Muscle of leg (tissue), 11 donors: Measurements from ENCODE around the gene TENT4B. TPM values are rescaled to one million over a fixed set of nuclear protein-coding genes. Genes with fewer than 3 reads are reported as not detected.

Source experiments
- DNase-seq: peaks from one replicate; pipeline ENCODE4 v3.0.0; 2013
- H3K27ac ChIP-seq: one replicate; pipeline ENCODE4 v1.5.1; 2013; ENCODE audit warnings: mild to moderate bottlenecking, low read length, control low read depth
- H3K27me3 ChIP-seq: one replicate; pipeline ENCODE4 v1.6.1; 2013; ENCODE audit warnings: low read length; ENCODE audit not compliant: control insufficient read depth, insufficient read depth
- H3K36me3 ChIP-seq: one replicate; pipeline ENCODE4 v1.6.1; 2013; ENCODE audit warnings: low read length; ENCODE audit not compliant: control insufficient read depth, insufficient read depth
- H3K4me1 ChIP-seq: one replicate; pipeline ENCODE4 v1.6.1; 2013; ENCODE audit warnings: low read length; ENCODE audit not compliant: control insufficient read depth, insufficient read depth
- H3K4me3 ChIP-seq: one replicate; pipeline ENCODE4 v1.5.1; 2013; ENCODE audit warnings: low read length, control low read depth
- H3K9me3 ChIP-seq: replicated peaks from 2 replicates; pipeline ENCODE4 v1.6.1; 2013; ENCODE audit warnings: low read depth, low read length; ENCODE audit not compliant: control insufficient read depth
- WGBS: methylation state at CpG from one replicate; pipeline ENCODE4 v1.1.5; 2013; ENCODE audit warnings: missing lambda C conversion rate; ENCODE audit not compliant: insufficient coverage; 5-methylcytosine and 5-hydroxymethylcytosine counted together
- polyA plus RNA-seq, 8 donors: library from polyadenylated mRNA; unstranded; fragments of 120-200 nt; gene quantifications; one replicate each; pipeline versions ENCODE4 v1.2.1 to v1.2.3, GENCODE V29; 2013; ENCODE audit warnings: inconsistent platforms in 1 of 8, low replicate concordance in 1 of 8; ENCODE audit not compliant: insufficient read length in 8 of 8, insufficient read depth in 1 of 8
- total RNA-seq: library from RNA; stranded (reverse); fragments of 120-200 nt; gene quantifications from one replicate; pipeline ENCODE4 v1.2.4, GENCODE V29; 2013

The TENT4B gene
- total and polyA plus RNA-seq, 9 donors = 5.2 to 7.7 (median 5.9) TPM

GRCh38 chr16:50269769-50270509 is 116.8 kb downstream of the TENT4B start:
- Histone ChIP-seq H3K27me3 (no peaks in the 10 kb centered on the region), H3K9me3 (no peaks in the 10 kb centered on the region), H3K4me1 (peaks cover 34% of the 10 kb centered on the region), H3K36me3 (no peaks in the 10 kb centered on the region), H3K4me3 (no peak overlapping the region), H3K27ac (no peak overlapping the region)
- no peak for DNase-seq
- WGBS = 73% methylated on average over 9 of the region's 12 CpGs

GRCh38 chr16:50270510-50271147 is 117.5 kb downstream of the TENT4B start:
- no peak for DNase-seq
- no peaks in the 10 kb centered on the region for H3K27me3 ChIP-seq
- no peak overlapping the region for H3K4me3 ChIP-seq
- WGBS = 92% methylated on average over 11 of the region's 13 CpGs
- H3K36me3 ChIP-seq = no peaks in the 10 kb centered on the region
- H3K27ac ChIP-seq = no peak overlapping the region
- H3K9me3 ChIP-seq = no peaks in the 10 kb centered on the region
- H3K4me1 ChIP-seq = peaks cover 29% of the 10 kb centered on the region

GRCh38 chr16:50271148-50272041 is 118.3 kb downstream of the TENT4B start:
- H3K27me3 ChIP-seq = no peaks in the 10 kb centered on the region
- H3K27ac ChIP-seq = no peak overlapping the region
- H3K9me3 ChIP-seq = no peaks in the 10 kb centered on the region
- H3K4me1 ChIP-seq = peaks cover 21% of the 10 kb centered on the region
- DNase-seq = no peak
- no peak overlapping the region for H3K4me3 ChIP-seq
- 72% methylated on average over 6 of the region's 15 CpGs for WGBS
- H3K36me3 ChIP-seq = no peaks in the 10 kb centered on the region

- Histone ChIP-seq H3K4me1 (peaks cover 14% of the 10 kb centered on the region), H3K36me3 (no peaks in the 10 kb centered on the region), H3K27me3 (no peaks in the 10 kb centered on the region), H3K4me3 (no peak overlapping the region), H3K27ac (no peak overlapping the region), H3K9me3 (no peaks in the 10 kb centered on the region)
- no peak for DNase-seq
- 72% methylated on average over 7 of the region's 7 CpGs for WGBS
Measured at GRCh38 chr16:50272111-50272571, 119.0 kb downstream of the TENT4B start.

GRCh38 chr16:50272687-50273381 is 119.7 kb downstream of the TENT4B start:
- Histone ChIP-seq H3K27ac (no peak overlapping the region), H3K27me3 (no peaks in the 10 kb centered on the region), H3K4me1 (peaks cover 8% of the 10 kb centered on the region), H3K9me3 (no peaks in the 10 kb centered on the region), H3K4me3 (no peak overlapping the region), H3K36me3 (no peaks in the 10 kb centered on the region)
- WGBS = 82% methylated on average over 3 of the region's 5 CpGs
- DNase-seq = no peak

DNA sequence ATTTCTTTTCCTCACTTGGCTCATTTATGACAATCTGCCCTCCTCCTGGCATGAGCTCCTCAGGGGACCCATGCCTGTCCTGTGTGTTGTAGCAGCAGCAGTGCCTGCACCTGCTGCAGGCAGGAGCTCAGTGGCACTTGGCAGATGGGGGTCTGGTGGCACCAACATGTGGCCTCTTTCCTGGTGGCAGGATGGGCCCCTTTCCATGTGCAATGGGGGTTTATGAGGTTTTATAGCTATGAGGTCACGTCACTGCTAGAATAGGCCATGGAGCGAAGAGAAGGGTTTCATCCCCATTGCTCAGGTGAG is 120.2 kb downstream of the TENT4B start:
- H3K36me3 ChIP-seq = no peaks in the 10 kb centered on the region
- H3K27me3 ChIP-seq = no peaks in the 10 kb centered on the region
- DNase-seq = no peak
- WGBS = 81% methylated on average over 2 of the region's 2 CpGs
- H3K4me1 ChIP-seq = peaks cover 6% of the 10 kb centered on the region
- no peaks in the 10 kb centered on the region for H3K9me3 ChIP-seq
- no peak overlapping the region for H3K27ac ChIP-seq
- H3K4me3 ChIP-seq = no peak overlapping the region

- DNase-seq = no peak
- Histone ChIP-seq H3K4me3 (peak overlapping the region; percentile 25), H3K27me3 (no peaks in the 10 kb centered on the region), H3K4me1 (peaks cover 6% of the 10 kb centered on the region), H3K27ac (peak overlapping the region; percentile 7), H3K36me3 (no peaks in the 10 kb centered on the region), H3K9me3 (no peaks in the 10 kb centered on the region)
- 55% methylated on average over 13 of the region's 13 CpGs for WGBS
Measured at GRCh38 chr16:50273888-50274325, 120.8 kb downstream of the TENT4B start.

DNA sequence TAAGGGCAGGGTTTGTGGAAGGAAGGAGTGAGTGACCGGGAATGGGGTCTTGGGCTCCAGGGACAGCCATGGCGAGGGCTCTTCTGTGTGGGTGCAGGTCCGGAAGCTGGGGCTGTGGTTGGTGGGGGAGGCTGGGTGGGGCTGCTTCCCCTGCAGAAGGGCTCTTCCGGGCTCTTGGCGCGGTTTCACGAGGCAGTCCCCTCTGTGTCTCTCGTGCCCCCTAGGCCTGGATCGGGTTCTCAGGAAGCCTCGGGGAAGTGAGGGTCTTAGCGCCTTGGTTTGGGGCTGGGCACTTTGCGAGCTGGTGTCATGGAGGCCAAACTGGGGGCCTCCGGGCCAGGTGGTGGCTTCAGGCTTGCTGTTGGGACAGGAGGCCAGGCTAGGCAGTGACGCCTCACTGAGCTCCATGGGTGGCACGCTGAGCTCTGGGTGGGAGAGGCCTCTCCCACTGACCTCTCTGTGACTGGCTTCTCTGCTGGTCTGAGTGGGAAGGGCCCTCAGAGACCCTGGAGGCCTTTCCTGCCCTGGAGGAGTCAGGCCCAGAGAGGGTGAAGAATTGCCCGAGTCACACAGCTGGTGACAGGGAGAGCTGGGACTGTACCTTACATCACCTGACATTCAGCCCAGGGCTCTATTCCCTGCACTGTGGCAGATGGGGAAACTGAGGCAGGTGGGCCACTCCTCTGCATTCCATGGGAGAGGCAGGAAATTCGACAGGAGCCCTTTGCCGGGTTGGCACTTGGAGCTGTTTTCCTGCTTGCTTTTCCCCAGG is 121.4 kb downstream of the TENT4B start:
- no peaks in the 10 kb centered on the region for H3K9me3 ChIP-seq
- no peaks in the 10 kb centered on the region for H3K27me3 ChIP-seq
- DNase-seq = no peak
- no peaks in the 10 kb centered on the region for H3K36me3 ChIP-seq
- WGBS = 68% methylated on average over 10 of the region's 18 CpGs
- H3K27ac ChIP-seq = peak overlapping the region; percentile 7
- H3K4me3 ChIP-seq = peak overlapping the region; percentile 25
- H3K4me1 ChIP-seq = peaks cover 6% of the 10 kb centered on the region

- 53% methylated on average over 2 of the region's 3 CpGs for WGBS
- peak overlapping the region; percentile 13 for H3K4me3 ChIP-seq
- no peaks in the 10 kb centered on the region for H3K9me3 ChIP-seq
- DNase-seq = no peak
- no peaks in the 10 kb centered on the region for H3K27me3 ChIP-seq
- H3K4me1 ChIP-seq = peaks cover 6% of the 10 kb centered on the region
- no peak overlapping the region for H3K27ac ChIP-seq
- no peaks in the 10 kb centered on the region for H3K36me3 ChIP-seq
Measured at GRCh38 chr16:50275098-50275415, 122.0 kb downstream of the TENT4B start.
